HuH-7.5 (cell line): ENCODE results near the gene MOGAT3.

Experiments used
- DNase-seq: peaks from one replicate; pipeline ENCODE4 v3.0.0; 2011; ENCODE audit warnings: low spot score

MOGAT3 gene

DNA sequence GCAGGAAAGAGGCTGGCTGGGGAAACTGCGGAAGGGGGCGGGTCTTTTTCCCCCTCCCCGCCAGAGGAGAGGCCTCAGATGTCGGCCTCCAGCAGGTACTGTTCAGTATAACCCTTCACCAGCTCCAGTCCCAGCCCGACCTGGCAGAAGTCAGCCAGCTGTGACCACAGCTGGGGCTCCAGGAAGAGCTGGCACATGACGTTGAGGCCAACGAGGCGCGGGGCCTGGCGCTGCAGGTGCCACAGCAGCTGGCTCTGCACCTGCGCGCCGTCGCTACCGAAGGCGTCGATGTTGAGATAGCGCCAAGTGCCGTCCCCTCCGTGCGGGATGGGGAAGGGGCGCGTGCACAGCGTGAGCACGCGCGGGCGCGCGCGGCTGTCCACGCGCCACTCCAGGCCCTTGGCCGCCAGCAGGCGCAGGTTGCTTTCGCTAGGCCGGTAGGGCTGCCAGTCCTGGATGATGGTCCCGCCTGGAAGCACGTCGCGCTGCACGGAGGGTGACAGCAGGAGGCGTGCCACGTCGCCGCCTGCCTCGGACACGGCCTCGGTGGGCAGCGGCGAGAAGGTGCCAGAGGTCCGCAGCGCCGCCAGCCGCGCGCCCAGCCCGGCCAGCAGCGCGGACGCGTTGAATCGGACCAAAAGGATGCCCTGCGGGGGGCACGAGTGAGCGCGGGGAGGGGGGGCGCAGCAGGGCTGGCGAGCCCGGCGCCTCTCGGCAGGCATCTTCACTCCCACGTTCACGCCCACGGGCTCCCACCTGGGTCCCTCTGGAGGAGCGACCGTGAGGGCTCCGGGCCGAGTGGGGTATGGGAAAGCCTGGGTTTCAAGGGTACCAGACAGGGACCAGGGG lies 28.6 kb downstream of the MOGAT3 start:
- peak; percentile 14 for DNase-seq

DNA sequence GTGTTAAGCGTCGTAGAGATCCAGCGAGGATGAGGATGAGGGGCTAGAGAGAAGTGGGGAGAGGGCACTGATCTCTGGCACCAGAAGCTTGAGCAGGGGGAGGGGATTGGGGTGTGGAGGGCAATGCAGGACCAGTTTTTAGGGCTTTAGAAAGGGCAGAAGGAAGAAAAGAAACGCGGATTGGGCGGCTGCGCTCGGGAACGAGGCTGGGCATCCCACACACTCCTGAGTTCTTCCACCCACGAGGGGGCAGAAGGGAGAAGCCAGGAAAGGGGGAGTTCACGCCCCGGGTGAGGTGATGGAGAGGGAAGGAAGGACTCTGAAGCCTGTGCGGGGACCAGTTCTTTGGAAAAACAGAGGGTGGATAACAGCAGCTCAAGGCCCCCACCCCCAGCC lies 29.4 kb downstream of the MOGAT3 start:
- peak; percentile 47 for DNase-seq

DNA sequence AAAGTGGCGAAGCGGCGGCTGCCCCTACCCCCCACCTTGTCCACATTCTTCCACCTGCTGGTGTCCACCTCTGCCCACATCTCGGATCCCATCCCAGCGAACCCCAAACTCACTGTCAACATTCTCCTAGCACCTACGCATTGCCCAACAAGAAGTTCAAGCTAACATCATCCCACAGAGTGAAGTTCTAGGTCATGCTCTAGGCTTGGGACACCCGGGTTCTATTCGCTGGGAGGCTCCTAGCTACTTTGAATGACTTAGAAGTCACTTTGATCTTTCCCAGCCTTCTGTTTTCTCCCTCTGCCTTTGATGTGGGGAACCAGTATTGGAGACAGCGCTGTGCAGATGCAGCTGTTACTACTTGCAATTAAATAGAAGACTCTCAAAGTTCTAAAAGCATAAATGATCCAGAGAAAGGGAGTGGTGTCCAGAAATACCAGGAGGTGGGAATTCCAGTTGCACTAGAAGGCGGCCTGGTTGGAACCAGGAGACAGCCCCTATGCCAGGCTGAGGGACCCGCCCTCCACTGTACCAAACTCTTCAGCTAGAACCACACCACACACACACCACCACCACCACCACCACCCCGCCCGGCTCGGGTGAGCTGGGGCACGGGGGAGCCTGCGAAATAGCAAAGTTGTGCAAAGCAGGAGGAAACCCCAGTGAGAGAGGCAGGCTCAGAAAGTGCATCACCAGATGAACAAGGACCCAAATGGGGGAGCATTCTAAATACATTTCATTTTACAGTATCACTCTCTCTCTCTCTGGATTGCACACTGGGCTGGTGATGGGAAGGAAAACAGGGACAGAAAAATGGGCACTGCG lies 30.0 kb downstream of the MOGAT3 start:
- DNase-seq = peak; percentile 21

DNA sequence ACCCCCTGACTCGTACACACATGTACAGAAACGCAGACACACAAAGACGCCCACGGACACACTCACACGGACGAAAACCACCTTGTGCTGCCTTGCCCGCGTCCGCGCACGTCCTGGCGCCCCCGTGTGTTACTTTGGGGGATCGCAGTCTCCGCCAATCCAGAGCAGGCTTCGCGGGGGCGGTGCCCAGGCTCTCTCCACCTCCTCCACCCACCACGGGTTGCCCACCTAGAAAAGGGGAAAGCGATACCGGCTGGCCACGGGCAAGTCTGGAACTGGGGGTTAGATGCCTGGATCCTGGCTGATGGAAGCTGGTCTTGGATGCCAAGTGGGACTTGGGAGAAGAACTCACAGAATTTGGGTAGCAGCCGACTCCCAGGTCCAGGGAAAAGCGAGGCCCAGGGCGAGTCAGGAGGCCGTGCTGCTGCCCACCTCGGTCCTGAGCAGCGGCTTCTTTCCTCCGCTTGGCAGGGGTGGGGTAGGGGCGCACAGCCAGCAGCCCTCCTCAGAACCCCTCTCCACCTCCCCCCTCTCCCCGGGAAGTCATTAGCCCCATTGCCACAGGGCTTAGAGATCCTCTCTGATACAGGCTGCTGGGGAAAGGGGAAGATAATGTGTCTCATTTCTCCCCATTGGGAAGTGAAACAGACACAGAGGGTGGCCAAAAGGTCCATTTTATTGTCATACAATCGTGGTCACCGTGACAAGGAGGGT lies 30.8 kb downstream of the MOGAT3 start:
- DNase-seq = peak; percentile 90

DNA sequence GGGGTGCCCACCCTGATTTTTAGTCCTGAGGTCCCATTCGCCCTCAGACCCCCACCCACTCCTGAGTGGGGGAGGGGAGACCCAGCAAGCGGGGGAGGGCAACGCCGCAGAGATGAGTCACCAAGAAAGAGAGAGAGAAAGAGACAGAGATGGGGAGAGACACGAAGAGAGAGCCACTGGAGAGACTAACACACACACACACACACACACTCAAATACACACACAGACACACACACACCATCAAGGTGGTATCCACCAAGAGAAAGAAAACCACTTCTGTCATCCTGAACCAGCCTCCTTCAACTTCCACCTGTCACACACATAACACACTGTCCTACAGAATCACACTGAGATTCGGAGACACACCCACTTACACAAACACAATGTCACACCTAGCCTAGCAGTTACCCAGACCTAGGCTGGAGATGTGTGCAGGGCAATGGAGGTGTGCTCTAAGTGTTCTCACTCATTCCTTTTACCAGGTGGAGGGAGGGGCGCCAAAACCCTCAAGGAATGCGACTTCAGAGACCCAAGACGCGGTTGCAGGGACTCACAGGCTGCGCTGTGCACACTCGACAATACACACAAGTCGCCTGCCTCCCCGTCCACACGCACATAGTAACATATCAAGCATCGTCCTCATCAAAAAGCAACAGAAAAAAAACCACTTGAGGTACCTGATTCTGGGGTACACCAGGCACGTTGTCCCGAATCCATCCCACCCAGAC lies 31.6 kb downstream of the MOGAT3 start:
- DNase-seq = no peak

DNA sequence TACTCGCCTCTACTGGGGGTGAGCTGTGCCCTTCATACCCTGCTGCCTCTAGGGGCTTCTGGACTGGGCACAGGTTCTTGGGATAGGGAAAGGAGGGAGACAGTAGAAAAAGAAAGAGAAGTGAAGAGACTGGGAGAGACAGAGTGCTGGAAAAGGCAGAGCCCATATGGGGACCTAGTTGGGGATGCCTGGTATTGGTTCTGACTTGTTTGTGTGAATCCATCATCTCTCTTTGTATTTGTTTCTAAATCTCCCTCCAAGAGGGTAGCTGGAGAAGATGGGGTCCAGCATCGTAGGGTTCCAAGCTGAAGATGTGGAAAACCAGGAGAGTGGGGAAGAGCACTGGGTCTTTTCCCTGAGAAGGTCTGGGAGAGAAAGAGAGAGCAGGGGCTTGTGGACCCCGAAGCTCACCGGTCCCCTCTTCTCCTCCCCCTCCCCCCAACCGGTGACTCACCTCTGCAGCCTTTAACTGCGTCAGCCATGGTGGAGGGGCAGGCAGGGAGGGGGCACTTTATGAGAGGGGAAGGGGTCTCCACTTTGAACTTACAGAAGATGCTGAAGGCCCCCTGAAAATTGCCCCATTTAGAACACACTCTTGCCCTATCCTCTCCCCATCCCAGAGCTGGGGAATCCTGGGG lies 32.3 kb downstream of the MOGAT3 start:
- no peak for DNase-seq

DNA sequence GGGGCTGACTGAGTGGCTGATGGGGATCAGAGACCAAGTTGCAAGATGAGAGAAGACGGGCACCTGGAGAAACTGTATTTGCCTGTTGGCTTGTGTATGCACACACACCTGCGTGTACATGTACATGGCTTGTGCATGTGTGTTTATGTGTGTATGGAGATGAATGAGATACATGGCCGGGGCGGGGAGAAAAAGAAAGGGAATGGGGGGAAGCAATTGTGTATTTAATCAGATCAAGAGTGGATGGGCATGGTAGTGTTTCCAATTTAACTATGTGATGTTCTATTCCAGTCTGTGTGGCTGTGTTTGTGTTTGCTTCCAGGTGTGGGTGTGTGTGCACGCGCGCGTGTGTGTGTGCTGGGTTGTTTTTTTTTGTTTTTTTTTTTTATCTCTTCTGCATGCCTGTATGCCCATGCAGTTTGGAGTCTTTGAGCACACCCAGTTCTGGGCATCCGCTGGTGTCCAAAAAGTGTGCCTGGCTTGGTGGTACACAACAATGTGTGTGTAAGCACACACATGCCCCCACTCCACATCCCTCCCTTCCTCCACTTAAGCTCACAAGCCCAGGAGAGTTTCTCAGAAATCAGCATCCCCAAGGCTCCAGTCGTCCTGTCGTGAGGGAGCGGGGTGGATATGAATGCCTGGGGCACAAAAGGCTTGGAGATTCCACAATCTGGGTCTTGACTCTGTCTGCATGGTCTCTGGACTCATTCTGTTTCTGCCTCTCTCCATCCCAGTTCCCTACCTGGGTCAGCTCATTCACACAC lies 33.0 kb downstream of the MOGAT3 start:
- no peak for DNase-seq

DNA sequence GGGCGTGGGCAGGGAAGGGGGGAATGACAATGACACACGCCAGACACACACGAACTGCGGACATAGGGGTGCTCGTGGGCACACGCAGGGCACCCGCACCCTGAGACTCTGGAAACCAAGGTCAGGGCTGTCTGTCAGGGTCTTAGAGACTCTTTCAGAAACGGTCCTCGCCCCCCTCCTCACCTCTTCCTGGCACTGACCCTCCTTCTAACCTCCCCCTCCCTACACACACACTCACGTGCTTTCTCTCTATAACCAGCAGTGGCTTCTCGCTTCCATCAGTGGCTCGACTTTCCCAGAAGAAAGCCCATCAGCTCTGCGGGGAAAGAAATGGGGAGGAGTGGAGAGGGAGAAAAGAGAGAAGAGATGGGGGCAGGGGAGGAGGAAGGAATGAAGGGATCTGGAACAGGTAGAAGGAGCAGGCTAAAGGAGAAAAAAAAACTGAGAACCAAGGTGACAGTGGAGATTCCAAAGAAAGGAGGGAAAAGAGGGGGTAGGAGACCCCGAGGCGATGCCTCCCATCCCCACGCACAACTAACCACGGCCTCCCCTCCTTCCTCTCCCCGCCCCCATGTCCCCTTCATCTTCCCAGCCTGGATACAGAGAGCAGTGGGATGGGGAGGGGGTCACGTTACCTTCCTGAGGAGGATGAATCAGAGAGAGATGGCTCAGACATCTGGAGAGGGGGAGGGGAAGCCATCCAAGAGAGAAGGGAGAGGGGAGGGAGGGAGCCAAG lies 33.8 kb downstream of the MOGAT3 start:
- DNase-seq = no peak

DNA sequence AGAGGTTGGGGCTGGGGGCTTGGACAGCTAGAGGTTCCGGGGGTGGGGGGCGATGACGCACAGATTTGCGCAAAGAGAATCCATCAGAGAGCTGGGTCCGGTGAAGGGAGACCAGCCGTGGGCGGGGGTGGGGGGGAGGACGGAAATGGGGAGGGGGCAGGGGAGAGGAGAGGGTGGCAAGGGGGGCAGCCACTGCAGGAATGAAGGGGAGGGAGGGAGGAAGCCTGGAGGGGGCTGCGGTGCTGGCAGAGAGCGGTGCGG lies 34.3 kb downstream of the MOGAT3 start:
- no peak for DNase-seq

DNA sequence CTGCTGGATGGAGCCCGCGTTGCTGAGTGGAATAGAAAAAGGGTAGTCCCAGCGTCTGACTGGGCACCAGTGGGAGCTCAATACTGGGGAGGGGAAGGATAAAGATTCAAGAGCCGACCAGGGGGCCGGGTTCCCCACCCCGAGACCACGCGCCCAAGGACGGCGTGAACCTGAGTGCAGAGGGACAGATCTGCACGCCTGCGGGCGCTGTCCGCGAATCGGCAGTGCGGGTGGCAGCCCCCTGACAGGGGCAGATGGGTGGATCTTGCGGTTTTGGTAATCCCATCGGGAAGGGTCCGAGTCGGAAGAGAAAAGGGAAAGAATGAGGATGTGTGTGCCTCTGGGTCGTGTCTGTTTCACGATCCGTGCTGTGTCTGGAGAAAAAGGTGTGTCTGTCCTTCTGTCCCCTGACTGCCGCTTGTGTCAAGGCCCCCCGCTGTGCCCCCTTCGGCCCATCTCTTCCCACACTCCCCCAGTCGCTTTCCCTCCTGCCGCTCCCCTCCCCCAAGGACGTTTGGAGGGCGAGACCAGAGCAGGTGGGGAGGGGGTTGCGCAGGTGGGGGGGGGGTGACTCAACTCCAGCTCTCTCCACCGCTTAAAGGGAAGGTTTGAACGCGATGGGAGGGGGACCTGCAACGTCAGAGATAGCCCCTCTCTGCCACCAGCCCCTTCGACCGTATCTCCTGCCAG lies 34.7 kb downstream of the MOGAT3 start:
- no peak for DNase-seq

DNA sequence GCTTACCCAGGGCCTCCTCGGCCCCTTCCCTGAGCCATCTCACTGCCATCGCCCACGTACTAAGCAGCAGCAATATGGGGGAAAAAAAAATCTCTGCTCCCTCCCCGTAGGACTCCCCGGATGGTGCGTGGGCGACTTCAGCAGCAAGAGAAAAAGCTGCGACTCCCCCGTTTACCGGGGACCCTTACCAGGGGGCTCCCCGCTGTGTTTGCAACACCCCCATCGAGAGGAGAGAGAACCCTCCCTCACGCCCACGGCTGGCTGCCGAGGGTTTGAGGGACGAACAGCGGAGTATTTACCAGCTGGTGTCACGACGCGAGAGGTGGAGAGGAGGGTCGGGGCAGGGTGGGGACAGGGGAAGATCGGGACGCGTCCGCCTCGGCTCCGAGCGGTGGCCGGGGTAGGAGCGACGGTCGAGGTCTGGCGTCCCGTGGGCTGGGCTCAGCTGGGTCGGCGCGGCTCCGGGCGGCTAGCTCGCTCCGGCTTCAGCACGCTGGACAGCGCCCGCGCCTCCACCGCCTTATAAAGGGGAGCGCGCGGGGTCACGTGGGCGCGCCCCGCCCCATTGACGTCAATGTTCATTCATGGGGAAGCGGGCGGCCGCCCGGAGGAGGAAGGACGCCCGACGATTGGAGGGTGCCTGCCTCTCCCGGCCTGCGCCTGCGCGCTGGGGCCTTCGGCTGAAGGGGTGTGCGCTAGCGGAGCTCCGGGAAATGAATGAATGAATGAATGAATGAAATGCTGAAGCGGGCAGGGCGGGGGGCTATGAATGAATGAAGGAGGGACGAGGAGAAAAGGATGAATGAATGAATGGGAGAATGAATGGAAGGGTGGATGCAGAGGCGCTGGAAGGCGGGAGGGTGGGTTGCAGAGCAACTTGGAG lies 35.5 kb downstream of the MOGAT3 start, which contains the start of gene VGF:
Gene VGF, minus strand, starts transcription at position 495 of the 883 bp plus-strand sequence. CDS start 726 bp downstream, outside the sequence.
- DNase-seq = peak; percentile 99

DNA sequence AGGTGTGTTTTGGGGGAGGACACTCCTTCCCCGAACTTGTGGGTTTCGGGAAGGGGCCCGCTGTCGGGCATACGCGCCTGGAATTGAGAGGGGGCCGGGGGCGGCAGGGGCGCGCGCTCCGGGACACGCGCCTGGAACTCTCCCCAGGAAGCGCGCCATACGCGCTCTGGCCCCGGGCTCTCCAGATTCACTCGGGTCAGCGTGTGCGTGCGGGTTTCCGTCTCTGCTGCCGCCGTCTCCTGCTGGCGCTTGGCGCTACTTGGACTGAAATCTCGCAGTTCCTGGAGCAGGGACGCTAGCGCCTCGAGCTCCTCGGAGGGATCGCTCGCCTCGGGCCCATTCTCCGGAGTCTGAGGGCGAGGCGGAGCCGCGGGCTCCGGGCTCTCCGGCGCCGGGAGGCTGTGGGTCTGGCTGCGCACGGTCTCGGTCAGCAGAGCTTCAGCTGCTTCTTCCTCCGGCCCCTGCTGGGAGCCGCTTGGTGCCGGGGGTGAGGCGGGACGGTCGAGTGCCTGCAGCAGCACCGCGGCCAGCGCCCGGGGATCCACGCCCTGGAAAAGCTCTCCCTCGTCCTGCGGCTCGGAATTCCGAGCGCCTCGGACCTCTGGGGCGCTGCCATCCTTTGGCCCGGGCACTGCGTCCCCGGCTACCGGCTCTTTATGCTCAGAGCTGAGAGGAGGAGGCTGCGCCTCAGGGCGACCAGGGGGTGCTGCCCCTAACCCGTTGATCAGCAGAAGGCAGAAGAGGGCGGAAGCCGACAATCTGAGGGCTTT lies 36.6 kb downstream of the MOGAT3 start:
- peak; percentile 83 for DNase-seq

DNA sequence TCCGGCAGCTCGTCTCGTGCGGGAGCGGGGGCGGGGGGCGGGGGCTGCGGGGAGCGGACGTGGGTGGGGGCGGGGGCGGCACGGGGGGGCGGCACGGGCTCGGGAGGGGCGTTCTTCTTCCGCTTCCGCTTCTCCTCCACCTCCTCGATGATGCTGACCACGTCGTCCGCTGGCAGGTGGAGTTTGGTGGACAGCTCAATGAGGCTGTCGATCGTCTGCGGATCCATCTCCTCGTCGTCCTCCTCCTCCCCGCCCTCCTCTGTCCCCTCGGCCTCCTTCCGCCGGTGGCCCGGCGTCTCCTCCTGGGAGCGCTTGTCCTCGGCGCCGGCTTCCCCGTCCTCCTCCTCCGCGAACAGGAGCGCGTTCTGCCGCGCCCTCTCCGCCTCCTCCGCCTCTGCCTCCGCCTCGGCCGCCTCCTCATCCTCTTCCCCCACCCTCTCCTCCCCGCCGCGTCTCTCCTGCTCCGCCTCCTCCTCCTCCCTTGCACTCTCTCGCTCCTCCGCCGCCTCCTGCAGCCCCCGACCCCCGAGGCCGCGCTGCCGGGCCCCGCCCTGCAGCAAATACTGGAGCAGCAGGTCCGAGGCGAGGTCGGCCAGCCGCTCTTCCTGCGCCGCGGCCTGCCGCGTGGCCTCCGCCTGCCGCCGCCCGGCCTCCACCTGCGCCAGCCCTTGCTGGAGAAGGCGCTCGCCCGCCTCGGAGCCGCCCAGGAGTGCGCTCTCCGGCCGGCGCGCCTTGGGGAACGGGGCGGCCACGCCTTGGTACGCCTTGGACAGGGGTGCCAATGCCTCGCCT lies 37.4 kb downstream of the MOGAT3 start:
- peak; percentile 41 for DNase-seq

DNA sequence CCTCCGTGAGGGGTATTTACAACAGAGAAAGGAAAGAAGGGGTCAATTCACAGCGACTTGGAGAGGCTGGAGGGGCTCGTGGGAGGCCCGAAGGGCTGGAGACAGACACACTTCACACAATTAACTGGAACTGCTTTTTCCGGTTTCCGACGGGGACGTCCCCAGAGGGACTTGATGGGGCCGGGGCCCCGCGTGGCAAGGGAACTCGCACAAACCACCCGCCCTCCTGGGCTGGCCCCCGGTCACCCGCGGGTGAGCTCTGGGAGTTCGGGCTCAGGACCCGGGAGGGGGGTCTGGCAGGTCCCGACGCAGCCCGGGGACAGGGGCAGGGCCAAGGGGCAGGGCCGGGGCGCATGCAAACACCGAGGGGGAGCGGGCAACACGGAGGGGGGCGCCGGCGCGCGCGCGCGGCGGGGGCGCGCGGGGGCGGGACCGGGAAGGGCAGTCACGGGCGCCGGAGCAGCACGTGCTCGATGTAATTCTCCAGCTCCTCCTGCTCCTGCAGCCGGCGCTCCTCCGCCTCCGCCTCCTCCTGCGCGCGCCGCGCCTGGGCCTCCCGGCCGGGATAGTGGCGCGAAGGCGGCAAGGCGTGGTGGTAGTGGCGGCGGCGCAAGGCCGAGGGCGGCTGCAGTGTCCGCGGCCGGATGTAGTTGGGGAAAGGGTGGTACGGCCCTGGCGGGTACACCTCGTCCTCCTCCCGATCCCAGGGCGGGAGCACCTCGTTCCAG lies 38.1 kb downstream of the MOGAT3 start:
- peak; percentile 69 for DNase-seq

DNA sequence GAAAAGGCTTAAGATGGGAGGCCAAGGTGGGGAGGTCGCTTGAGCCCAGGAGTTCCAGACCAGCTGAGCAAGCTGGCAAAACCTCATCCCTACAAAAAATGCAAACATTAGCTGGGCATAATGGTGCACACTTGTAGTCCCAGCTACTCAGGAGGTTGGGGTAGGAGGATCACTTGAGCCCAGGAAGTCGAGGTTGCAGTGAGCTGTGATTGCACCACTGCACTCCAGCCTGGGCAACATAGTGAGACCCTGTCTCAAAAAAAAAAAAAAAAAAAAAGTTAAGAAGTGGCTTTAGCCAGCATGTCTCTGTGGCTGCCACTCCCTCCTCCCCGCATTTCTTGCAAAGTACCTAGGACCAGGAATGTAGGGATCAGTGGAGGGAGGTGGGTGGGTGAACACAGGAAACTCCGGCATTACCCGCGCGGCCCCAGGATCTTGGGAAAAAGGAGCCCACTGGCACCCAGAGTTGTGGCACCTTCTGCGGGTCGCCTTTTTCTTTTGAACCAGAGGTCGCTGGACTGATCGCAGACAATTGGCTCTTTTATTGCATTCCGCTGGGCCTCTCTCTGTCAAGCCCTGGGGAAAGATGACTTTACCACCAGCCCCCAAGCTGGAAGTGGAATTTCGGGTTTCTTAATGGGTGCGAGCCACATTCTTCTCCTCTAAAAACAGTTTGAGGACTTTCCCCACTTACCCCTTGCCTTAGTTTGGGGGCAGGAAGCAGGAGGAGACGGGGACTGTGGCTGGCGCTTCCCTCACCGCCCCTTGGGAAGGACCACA lies 39.0 kb downstream of the MOGAT3 start:
- peak; percentile 14 for DNase-seq
